Suppressor macrophage treated with lipopolysaccharide for 4 hours (primary cell): ENCODE measurements around the gene TWSG1.
A peak's percentile ranks its signal among the peaks of the same experiment; 100 is the strongest.

Source experiments
- DNase-seq: peaks from one replicate; pipeline ENCODE4 v3.0.0-alpha.2; 2020

Gene TWSG1

DNA sequence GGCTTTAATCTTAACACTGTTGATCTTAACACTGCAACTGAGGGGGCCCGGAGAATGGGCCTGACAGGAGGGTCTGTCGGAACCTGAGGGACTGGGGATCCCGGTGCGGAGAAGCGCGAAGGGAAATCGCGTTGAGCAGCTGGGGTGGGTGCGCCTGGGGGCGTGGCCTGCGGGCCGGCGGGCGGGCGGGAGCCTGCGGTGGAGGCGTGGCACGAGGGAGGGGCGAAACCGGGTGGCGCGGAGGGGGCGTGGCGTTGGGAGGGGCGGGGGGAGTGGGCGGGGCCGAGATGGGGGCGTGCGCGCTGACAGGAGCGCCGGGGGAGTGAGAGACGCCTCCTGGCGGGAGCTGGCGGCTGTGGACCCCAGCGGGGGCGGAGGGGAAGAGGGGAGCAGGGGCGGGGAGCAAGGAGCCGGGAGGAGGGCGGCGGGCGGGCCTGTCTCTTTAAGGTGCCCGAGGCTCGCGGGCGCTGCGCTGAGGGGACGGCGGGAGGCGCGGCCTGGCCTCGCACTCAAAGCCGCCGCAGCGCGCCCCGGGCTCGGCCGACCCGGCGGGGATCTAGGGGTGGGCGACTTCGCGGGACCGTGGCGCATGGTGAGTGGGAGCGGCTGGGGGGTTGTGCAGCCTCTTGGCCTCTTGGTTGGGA is at the start of gene TWSG1:
TWSG1 (plus strand) TSS at position 445 of the 644 bp plus-strand sequence. CDS start 2,457 bp downstream, outside the sequence.
- peak; percentile 95 for DNase-seq

DNA sequence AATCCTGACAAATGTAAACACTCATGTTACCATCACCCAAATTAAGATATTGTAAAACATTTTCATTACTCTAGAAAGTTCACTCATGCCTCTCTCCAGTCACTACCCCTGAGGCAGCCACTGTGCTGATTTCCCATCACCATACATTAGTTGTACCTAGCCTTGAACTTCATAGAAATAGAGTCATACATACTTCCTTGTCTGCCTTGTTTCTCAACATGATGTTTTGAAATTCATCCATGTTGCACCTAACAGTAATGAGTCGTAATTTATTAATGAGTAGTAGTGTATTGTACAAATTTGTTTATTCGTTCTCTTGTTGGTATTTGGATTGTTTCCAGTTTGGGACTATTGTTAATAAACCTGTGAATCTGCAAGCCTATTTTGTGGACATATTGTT is 49.0 kb upstream of the TWSG1 start:
- no peak for DNase-seq

DNA sequence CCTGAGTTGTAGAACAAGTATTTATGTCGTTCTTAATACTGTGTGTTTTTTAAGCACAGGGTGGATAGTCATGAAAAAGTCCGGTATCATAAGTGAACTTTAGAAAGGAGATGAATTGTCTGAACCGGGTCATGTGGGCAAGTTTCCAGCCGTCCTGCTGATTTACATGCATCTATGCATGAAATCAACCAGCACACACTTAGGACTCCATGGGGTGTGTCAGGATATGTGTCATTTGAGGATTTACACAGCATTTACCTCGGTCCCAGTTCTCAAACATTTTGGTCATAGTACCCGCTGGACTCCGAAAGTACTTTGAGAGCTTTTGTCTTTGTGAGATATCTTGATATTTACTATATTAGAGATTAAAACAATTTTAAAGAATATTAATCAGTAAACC is 47.5 kb upstream of the TWSG1 start:
- DNase-seq: no peak

DNA sequence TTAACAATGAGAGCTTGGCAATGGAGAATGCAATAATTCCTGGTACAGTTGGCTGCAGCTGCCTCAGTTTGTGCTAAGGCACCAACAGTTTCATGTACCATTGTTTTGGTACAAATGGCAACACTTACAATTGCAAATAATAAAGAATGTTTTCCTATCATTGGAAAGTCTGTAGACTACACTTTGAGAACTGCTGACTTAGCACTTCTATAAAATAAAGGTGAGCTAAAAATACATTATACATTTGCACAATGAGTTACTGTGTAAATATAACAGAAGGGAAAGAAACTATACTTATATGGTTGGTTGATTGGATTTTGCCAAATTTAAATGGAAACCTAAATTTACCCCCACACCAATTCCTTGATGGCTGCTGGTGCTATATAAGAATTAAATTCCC is 44.9 kb upstream of the TWSG1 start:
- no peak for DNase-seq

DNA sequence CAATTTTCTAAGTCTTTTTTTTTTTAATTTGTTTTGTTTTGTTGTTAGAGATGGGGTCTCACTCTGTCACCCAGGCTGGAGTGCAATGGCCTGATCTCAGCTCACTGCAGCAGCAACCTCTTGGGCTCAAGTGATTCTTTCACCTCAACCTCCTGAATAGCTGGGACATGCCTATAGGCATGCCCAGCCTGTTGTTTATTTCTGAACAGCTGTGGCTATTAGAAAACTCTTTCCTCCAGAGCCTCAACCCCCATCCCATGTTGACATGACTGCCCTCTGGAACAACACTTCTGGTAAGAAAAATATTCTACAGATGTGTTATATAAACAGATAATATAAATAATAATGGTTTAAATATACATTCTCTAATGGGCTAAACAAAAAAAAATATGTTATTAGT is 44.4 kb upstream of the TWSG1 start:
- DNase-seq: no peak

DNA sequence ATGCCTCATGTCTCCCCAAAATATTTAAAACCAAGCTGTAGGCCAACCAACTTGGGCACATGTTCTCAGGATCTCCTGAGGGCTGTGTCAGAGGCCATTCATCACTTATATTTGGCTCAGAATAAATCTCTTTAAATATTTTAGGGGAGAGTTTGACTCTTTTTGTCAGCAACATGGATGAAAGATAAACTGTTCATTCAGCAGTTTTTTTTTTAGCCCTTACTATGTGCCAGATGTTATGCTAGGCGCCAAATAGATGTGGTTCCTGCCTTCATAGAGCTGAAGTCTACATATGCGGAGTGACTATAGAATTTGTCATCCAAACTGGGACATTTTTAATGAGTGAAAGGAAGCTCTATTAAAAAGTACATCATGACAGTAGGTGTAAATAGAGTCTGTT is 42.5 kb upstream of the TWSG1 start:
- no peak for DNase-seq

DNA sequence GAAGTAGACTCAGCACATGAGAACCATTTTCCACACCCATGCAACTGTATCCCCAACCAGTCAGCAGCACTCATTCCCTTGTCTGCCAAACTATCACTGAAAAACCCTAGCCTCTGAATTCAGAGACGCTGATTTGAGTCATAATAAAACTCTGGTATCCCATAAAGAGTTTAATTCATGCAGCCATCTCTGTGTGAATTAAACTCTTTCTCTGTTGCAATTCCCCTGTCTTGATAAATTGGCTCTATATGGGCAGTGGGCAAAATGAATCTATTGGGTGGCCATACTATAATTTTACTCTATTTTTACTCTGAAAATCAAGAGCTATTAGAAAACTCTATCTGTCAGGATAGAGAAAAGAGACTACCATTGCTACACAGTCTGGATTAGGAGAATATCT is 40.6 kb upstream of the TWSG1 start:
- DNase-seq: no peak

DNA sequence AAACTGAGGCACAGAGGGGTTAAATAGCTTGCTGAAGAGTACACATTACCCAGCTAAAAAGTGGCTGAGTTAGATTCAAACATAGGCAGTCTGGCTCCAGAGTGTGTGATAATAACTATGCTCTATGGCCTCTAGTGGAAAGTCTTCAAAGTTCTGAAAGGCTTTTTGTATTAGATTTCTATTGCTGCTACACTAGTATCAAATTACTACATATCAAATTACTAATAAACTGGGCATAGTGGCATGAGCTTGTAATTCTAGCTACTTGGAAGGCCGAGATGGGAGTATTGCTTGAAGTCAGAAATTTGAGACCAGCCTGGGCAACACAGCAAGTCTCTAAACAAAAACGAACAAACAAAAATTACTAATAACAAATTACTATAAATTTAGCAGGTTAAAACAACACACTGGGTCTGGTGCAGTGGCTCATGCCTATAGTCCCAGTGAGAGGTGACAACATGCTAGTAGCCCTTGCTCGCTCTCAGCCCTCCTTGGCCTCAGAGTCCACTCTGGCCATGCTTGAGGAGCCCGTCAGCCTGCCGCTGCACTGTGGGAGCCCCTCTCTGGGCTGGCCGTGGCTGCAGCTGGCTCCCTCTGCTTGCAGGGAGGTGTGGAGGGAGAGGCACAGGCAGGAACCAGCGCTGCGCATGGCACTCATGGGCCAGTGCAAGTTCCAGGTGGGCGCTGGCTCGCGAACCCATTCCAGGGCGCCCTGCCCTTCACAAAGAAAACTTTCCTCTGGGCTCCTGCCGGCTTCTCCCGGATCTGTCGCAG is 38.2 kb upstream of the TWSG1 start:
- no peak for DNase-seq

DNA sequence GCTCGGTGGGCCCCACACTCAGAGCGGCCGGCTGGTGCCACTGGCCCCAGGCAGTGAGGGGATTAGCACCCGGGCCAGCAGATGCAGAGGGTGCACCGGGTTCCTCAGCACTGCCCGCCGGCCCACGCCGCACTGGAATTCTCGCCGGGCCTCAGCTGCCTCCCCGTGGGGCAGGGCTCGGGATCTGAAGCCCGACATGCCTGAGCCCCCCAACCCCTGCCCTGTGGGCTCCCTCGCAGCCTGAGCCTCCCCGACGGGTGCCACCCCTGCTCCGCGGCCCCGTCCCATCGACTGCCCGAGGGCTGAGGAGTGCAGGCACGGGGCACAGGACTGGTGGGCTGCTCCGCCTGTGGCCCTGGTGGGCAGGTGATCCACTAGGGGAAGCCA is 37.6 kb upstream of the TWSG1 start:
- DNase-seq: no peak

DNA sequence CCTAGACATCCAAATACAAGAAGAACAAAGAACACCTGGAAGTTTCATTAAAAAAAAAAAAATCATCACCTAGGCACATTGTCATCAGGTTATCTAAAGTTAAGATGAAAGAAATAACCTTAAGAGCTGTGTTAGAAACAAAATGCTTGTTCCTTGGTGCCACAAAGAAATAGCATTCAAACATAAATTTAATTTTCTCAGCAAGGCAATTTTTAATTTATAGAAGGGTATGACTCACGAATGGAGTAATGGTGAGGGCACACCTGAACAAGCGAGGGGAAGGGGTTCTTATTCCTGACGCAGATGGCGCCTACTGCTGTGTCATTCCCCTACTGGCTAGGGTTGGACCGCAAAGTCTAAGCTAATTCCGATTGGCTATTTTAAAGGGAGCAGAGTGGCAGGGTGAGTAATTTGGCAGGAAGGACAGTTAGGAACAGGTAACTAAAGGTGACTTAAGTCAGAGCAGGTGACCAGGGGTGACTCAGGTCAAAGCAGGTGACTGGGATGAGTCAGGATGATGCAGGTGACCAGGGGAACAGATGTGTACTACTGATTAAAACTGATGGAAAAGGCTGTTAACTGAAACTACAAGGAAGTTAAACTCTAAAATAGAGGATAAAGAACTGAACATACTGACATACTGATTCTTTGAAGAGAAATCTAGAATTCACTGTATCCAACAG is 30.0 kb upstream of the TWSG1 start:
- DNase-seq: no peak

DNA sequence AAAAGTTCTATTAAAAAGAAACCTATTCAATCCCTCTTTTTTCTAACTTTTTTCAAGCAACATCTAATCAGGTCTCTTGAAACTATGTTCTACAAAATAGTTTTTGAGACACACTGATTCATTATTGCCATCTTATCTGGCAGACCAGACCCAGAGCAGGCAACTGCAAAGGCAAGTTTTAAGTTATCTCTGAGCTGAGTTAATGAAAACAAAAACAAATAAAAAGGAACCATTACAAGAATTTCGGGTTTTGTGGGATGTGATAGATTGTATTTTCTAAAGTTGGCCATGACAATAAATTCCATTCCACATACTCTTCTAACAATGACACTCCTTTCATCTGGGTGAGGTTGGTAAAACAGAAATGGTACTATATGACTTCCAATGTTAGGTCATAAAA is 15.2 kb upstream of the TWSG1 start:
- no peak for DNase-seq

DNA sequence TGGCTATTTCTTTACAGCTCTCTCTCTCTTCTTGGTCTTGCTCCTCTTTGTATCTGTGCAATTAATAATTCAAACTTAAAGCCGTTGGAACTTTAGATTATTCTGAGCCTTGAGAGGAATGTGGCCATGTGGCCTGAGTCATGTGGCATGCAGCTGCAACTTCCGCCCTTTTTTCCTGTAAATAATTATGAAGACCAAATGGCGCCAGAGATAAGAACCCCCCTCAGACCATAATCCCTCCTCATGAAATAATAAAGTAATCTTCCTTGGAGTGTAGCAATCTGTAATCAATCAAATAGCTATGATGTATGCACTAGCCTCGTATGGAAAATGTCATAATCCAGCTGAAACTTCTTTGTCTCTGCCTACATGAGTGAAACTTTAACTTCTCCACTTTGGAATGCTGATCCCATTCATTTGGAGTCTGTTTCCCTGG is 13.5 kb upstream of the TWSG1 start:
- DNase-seq: no peak

DNA sequence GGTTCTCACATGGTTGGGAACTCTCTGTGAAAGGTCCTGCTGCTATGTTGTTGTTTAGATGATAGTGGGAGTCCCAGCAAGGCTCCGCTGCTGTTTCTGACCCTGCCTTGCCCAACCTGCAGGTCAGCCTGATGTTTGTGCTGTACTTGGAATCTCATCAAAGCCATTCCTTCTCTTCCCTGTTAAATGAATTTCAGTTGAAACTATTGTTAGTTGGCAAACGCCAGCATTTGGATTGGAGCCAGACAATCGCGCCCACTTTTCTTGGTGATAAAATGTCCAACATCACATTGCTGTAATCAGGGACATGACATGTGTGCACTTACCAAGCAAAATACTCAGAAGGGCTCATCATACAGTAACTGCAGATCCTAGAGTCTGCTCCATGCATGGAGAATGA is 12.8 kb upstream of the TWSG1 start:
- no peak for DNase-seq

DNA sequence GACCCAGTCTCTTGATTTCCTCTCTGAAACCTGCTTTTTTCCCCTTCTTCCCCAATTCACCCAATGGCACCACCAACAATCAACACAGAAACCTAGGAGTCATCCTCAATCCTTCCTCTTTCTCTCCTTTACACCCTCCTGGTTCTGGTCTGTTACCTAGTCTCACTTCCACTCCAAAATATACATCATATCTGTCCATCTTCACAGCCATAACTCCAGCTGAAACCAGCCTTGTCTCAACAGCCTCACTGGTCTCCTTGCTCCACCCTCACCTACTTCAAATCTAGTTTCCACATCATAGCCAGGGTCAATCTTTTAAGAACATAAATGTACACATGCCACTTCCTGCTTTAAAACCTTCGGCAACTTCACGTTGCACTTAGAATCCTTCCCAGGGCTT is 11.8 kb upstream of the TWSG1 start:
- no peak for DNase-seq

DNA sequence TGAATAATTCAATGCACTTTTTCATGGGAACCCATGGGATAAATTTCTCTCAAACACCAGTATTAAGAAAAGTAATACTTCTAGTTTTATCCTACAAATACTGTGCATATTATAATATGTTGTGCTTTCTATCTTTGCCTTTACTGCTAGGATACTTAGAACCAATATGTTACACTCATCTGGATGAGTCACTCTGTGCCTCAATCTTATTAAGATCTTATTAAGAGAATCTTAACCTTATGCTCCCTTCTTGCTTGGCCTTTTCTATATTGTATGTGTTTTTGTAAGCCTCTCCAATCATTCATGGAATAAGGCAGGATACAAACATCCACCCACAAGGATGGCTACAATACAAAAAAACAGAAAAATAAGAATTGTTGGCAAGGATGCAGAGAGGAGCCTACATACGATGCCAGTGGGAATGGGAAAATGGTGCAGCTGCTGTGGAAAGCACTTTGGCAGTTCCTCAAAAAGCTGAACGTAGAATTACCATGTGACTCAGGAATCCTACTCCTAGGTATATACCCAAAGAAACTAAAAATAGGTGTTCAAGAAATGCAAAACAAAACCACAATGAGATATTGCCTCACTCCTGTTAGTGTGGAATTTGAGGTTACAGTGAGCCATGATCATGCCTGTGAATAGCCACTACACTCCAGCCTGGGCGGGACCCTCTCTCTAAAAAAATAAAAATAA is 10.7 kb upstream of the TWSG1 start:
- no peak for DNase-seq

DNA sequence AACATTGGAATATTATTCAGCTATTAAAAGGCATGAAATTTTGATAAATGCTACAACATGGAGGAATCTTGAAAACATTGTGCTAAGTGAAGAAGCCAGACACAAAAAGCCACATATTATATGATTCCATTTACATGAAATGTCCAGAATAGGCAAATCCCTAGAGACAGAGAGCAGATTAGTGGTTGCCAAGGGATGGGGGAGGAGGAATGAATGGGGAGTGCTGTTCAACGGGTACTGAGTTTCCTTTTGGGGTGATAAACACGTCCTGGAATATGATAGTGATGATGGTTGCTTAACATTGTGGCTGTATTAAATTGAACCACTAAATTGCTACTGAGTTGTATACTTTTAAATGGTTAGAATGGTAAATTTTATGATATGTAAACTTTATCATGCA is 8.9 kb upstream of the TWSG1 start:
- DNase-seq: no peak

DNA sequence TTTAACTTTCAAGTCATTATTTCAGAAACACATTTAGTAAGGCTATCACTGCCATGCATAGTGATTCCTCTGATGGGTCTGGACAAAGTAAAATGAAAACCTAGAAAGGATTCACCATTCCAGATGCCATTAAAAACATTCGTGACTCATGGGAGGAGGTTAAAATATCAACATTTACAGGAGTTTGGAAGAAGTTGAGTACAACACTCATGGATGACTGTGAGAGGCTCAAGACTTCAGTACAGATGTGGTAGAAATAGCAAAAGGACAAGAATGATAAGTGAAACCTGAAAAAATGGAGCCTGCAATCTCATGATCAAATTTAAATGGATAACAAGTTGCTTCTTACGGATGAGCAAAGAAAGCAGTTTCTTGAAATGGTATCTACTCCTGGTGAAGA is 5.8 kb upstream of the TWSG1 start:
- DNase-seq: no peak

DNA sequence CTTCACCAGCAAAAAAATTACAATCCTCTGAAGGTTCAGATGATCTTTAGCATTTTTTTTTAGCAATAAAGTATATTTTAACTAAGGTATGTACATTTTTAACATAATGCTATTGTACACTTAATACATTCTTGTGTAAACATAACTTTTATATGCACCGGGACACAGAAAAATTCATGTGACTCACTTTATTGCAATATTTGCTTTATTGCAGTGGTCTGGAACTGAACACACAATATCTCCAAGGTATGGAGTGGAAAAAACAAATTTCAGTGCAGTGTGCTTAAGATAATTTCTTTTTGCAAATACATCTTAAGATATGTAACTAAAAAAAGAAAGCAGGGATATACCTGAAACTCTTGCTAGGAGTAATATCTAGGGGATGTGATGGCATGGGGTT is 5.1 kb upstream of the TWSG1 start:
- no peak for DNase-seq

DNA sequence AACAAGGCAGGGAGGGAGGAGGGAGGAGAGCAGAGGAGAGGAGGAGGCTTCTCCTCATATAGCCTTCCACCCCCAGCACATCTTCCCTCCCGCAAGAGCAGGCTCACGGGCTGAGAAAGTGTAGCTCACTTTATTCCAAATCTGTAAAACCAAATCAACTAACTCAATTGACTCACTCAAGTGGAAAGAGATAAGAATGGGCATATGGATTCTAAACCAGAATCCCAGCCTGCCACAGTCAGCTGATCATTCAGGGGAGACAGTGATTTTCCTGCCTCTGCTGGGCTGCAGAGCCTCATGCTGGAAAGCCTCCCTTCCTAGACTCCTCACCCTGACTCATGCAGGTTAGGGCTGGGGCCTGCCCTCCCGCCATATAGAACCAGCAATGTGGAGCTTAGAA is 4.2 kb upstream of the TWSG1 start:
- no peak for DNase-seq

DNA sequence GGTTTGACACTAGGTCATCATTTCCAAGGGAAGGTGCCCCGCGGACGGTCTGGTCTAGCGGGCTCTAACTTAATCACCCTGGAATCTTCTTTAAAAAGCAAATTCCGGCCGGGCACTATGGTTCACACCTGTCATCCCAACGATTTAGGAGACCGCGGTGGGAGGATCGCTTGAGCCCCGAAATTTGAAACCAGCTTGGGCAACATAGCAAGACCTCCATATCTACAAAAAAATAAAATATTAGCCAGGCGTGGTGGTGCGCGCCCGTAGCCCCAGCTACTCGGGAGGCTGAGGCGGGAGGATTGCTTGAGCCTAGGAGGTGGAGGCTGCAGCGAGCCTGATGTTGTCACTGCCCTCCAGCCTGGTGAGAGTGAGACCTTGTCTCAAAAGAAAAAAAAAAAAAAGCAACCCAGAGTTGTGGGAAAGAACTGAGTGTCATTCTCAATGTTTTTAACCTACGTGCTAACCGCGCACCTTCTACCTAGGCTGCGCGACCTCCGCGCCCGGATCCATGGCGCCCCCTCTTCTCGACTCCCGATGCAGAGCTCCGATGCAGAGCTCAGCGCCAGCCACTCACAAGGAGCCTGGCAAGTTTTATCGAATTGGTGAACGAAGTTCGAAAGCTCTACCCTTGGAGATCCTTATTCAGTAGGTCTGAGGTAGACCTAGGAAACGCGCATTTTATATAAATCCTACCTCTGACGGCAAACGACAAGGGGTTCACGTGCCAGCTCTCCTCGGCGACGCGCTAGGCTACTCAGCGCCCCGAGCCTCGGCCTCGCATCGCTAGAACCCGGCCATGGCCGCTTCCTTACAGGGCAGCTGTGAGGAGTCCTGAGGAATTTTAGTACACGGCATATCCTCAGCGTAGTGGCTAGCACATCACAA is 888 bp upstream of the TWSG1 start:
- no peak for DNase-seq

DNA sequence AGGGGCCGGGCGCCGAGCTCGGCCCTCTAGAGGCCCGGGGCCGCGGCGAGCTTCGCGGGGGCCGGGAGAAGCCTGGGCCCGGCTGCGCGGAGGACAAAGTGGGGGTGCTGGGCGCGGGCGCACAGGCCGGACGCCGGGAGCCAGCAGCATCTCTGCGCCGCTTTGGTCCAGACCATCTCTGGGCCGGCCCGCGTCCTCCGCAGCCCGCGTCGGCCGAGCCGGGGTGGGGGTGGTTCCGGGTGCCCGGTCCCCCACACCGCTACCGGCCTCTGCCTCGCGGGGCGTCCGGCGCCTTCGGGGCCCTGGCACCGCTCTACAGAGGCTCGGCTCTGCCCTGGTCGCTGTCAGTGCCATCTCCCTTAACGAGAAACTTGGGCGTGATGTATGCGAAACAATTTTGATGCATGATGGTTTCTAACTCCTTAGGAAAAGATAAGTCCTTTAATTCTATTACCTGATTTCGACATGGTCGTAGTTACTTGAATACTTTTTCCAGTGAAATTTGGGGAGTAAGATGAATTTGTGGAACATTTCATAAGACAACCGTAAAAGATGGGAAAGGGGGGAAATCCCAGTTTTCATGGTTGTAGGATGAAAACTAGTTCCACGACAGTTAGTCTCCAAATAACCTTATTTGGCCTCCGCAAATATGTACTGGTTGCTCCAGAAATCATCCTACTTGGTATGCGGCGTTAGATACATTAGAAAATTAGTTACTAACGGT is 562 bp downstream of the TWSG1 start:
- DNase-seq: peak; percentile 50

DNA sequence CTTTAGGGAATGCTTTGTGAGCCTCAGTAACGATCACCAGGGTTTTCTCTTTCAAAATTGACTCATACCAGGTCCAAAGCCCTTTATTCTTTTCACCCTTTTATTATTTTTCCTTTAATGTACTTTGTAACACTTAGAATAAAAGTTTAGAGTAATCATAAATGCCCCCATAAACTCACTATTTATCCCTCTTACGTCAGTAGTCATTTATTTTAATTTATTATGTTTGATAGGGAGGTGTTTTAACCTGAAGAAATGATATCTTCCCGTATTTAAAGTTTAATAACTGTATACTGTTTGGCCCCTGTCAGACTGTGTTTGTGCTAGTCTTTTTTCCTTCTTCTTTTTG is 1.1 kb downstream of the TWSG1 start:
- DNase-seq: no peak
